Measurements from ENCODE around the gene ATP5F1E.

The ATP5F1E gene

DNA sequence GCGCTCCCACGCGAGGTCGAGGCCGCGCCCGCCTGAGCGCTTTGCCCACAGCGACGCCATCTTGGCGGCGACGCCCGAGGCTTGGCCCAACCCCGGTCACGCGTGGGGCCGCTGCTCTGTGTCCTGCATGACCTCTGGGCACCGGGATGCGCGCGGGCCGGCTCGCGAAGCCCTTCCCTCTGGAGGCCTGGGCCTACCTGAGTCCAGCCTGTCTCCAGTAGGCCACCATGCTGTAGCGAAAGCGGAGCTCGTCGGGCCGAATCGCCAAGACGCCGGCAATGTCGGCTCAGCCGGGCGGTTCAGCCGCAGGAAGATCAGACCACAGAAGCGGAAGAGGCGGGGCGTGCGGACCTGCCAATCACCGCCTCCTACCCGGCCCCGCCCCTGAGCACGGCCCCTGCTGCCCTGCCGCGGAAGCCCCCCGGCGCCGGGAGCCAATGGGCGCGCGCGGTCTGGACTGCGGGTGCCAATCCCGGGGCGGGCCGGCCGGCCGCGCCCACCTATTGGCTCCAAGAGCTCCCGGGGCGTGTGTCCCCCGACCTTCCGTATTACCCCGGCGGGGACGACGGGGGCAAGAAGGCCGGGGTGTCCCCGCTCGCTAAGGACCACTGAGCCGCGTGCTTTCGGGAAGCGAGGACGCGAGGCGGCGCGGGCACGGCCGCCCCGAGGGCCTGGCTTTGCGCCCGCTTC, at the start of gene ATP5F1E:
Gene ATP5F1E, minus strand, starts transcription at position 313 of the 690 bp plus-strand sequence. Its CDS starts 84 bp downstream, at position 229.
- peak; percentile 97 for DNase-seq
- peaks cover 73% of the 10 kb centered on the region for H3K4me1 Mint-ChIP-seq
- no peaks in the 10 kb centered on the region for H3K27me3 Mint-ChIP-seq
- H3K27ac Mint-ChIP-seq: peak within 1 kb of the TSS; percentile 95 to 96
- H3K4me3 Mint-ChIP-seq: peak within 1 kb of the TSS; percentile 91 to 94
- peak; percentile 98 for ATAC-seq
- H3K9me3 Mint-ChIP-seq: no peaks in the 10 kb centered on the region

DNA sequence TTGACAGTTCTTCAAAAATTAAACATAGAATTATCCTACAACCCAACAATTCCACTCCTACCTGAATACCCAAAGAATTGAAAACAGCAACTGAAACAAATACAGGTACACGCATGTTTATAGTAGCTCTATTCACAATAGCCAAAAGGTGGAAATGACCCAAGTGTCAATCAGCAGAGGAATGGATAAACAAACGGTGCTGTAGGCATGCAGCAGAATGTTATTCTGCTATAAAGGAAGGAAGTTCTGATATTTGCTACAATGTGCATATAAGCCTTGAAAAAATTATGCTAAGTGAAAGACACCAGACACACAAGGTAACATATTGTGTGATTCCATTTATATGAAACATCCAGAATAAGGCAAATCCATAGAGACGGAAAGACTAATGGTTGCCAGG, 48.9 kb upstream of the ATP5F1E start:
- H3K4me1 Mint-ChIP-seq: peaks cover 40% of the 10 kb centered on the region
- H3K4me3 Mint-ChIP-seq: no peak overlapping the region
- peaks cover 31% of the 10 kb centered on the region for H3K27me3 Mint-ChIP-seq
- ATAC-seq: no peak
- DNase-seq: no peak
- H3K9me3 Mint-ChIP-seq: no peaks in the 10 kb centered on the region
- H3K27ac Mint-ChIP-seq: no peak overlapping the region

DNA sequence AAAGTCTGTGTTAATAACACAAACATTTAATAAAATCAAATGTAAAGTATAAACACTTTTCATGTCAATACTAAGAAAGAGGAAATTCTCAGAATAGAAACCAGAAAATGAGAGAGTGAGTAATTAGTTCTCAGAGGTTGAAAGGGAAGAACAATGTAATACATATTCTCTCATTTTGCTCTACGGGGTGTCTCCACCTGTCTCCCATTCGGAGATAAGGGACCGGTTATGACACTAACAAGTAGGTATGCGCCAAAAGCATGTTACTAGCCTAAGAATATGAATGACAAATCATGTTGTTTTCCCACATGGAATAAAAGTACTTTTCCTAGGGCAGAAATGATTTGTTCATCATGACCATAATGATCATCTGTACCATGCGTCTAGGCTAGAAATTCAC, 46.1 kb upstream of the ATP5F1E start:
- no peak overlapping the region for H3K27ac Mint-ChIP-seq
- peaks cover 67% of the 10 kb centered on the region for H3K4me1 Mint-ChIP-seq
- H3K9me3 Mint-ChIP-seq: no peaks in the 10 kb centered on the region
- ATAC-seq: peak; percentile 54
- DNase-seq: no peak
- peaks cover 31% of the 10 kb centered on the region for H3K27me3 Mint-ChIP-seq
- H3K4me3 Mint-ChIP-seq: peak overlapping the region; percentile 40 to 60

DNA sequence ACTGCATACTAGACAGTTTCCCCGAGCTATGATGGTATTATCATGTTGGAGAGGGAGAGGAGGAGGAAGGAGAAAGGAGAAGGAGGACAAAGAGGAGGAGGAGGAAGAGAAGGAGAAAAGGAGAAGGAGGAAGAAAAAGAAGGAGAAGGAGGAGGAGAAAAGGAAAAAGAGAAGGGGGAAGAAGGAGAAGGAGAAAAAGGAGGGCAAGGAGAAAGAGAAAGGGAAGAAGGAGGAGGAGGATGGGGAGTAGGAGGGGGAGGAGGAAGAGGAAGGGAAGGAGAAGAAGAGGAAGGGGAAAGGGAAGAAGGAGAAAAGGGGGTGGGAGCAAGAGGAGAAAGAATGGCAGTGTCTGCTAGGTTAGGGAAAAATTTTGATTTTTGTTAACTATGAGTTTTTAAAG, 45.6 kb upstream of the ATP5F1E start:
- Mint-ChIP-seq H3K4me1 (peaks cover 71% of the 10 kb centered on the region), H3K9me3 (no peaks in the 10 kb centered on the region), H3K27ac (peak overlapping the region in 1 of 2 donors; percentile 66), H3K4me3 (peak overlapping the region; percentile 40 to 60), H3K27me3 (peaks cover 26% of the 10 kb centered on the region)
- ATAC-seq: no peak
- DNase-seq: no peak

DNA sequence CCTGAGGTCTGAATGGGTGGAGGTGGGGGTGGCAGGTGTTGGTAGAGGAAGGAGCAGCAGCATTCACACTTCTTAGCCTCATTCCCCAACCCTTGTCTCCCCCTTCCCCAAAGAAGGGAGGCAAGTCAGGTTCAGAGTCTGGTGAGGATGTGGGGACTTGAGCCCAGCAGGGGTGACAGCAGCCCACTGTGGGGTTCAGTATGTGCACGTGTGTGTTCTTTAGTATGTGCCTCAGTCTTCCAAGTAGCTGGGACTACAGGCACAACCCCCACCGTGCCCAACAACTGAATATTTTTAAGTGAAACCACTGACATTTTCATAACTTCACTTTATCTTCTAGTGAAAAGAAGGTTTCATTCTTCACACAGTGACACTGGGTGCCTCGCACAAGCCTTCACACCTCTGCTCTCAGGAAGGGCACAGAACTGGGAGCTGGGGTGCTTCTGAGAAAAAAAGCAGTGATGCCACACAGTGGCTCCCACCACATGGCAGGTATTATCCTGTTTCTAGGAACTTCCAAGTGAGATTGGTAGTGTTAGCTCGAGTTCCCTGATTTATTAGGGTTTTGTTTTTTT, 43.9 kb upstream of the ATP5F1E start:
- Mint-ChIP-seq H3K4me3 (peak overlapping the region; percentile 71 to 77), H3K4me1 (peaks cover 72% of the 10 kb centered on the region), H3K27ac (peak overlapping the region in 1 of 2 donors; percentile 82), H3K27me3 (peaks cover 28% of the 10 kb centered on the region), H3K9me3 (no peaks in the 10 kb centered on the region)
- ATAC-seq: peak; percentile 74
- peak in 1 of 2 donors; percentile 12 for DNase-seq

DNA sequence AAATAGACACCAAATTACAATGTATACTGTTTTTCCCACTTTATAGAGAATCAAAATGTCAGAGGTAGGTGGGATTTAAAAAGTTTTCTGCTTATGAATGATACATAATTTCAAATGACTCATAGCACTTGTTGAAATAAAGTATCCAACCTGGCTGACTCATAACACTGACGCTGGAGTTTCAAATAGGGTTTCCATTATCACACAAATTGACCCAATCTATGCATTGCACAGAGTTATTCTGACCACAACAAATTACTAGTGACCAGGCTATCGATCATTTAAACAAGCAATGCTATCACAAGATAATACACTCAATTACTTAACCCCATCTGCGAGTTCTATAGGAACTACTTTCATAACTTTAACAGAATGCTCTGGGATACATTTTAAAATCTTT, 42.3 kb upstream of the ATP5F1E start:
- Mint-ChIP-seq H3K27me3 (peaks cover 18% of the 10 kb centered on the region), H3K27ac (no peak overlapping the region), H3K4me3 (peak overlapping the region; percentile 5 to 25), H3K4me1 (peaks cover 76% of the 10 kb centered on the region), H3K9me3 (no peaks in the 10 kb centered on the region)
- ATAC-seq (peak; percentile 89), DNase-seq (no peak)

DNA sequence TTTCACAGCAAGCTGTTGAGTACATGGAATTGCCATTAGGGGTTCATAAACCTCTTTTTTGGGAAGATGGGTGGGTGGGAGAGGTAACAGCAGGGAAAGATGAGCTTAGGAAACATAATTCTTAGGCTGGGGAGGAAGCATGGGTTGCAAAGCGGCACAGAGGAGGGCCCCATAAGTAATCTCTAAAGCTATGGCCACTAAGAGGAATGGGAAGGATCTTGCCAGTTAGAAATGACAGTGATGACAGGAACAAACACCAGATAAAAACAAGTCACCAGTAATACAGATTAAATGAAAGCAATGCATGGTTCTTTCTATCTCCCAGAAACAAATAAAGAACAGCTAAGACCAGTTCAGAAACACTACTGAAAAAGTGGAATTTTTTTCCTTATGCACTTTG, 41.4 kb upstream of the ATP5F1E start:
- H3K4me3 Mint-ChIP-seq: no peak overlapping the region
- H3K27me3 Mint-ChIP-seq: peaks cover 18% of the 10 kb centered on the region
- ATAC-seq (no peak), DNase-seq (no peak)
- H3K4me1 Mint-ChIP-seq: peaks cover 67% of the 10 kb centered on the region
- no peaks in the 10 kb centered on the region for H3K9me3 Mint-ChIP-seq
- no peak overlapping the region for H3K27ac Mint-ChIP-seq

DNA sequence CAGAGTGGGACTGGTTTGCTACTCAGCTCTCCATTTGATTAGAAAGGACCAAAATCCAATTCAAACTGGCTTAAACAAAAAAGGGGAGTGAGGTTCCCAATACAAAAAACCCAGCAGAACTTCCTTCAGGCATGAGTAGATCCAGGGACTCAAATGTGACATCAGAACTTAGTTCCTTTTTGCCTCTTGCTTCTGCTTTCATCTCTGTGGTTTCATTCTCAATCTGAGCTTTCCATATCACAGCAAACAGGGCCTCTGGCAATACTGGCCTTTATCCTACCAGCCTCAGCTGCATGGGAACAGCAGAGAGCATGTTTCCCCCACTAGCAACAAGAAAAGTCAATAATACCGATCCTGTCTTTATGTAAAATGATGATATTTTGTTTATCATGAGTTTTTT, 39.1 kb upstream of the ATP5F1E start:
- peaks cover 43% of the 10 kb centered on the region for H3K4me1 Mint-ChIP-seq
- no peak overlapping the region for H3K4me3 Mint-ChIP-seq
- no peaks in the 10 kb centered on the region for H3K9me3 Mint-ChIP-seq
- no peak for DNase-seq
- ATAC-seq: no peak
- H3K27ac Mint-ChIP-seq: no peak overlapping the region
- peaks cover 25% of the 10 kb centered on the region for H3K27me3 Mint-ChIP-seq

DNA sequence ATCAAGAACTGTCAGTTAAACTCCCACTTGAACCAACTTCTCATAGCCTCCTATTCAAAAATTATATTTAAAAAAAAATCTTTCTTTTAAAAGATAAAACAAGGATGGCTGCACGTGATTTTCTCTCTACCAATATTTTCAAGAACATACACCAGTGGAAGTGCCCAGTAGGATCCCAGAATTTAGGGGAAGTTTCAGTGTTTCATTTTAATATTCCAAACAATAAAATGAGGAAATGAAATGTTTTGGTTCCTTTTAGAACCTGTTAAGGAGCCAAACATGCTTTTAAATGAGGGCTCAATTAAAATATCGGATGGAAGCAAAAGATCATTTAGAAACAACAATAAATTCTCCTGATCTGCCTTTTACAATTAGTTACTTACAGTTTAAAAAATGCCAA, 36.9 kb upstream of the ATP5F1E start:
- ATAC-seq: no peak
- Mint-ChIP-seq H3K4me1 (peaks cover 21% of the 10 kb centered on the region), H3K9me3 (no peaks in the 10 kb centered on the region), H3K27ac (no peak overlapping the region), H3K4me3 (no peak overlapping the region), H3K27me3 (peaks cover 16% of the 10 kb centered on the region)
- DNase-seq: no peak

DNA sequence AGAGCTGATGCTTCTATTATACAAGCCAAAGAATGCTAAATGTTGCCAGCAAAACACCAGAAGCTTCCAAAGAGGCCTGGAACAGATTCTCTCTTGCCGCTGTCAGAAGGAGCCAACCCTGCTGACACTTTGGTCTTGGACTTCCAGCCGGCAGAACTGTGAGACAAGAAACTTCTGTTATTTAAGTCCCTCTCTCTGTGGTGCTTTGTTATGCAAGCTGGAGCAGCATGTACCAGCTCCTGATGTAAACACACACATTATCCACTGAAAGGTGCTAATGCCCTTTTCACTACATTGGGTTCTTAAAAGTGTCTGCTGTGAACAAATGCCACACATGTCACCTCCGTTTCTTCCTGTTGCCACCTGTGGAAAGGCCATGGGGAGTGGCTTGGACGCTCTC, 36.4 kb upstream of the ATP5F1E start:
- Mint-ChIP-seq H3K9me3 (no peaks in the 10 kb centered on the region), H3K27ac (no peak overlapping the region), H3K27me3 (peaks cover 21% of the 10 kb centered on the region), H3K4me1 (peaks cover 16% of the 10 kb centered on the region), H3K4me3 (no peak overlapping the region)
- ATAC-seq (no peak), DNase-seq (no peak)

DNA sequence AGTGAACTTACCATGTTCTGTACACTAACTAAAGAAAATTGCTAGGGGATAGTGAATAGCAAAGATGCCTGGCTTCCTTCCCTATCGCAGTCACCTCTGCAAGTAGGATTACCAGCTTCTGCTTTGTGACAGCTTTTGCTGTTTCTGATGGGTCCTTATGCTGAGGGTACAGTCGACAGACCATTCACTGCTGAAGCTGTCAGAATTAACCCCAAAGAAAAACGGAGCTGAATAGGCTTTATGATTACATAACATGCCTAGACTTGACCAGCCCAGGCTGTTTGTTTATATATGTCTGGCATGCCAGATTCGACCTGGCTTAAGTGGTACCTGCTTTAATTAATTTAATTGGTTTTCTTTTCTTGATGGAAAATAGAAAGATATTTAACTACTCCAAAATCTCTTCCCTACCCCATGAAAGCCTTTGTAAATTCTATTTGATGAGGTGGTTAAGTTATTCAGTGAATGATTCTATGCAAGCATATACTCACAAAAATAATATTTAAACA, 32.1 kb upstream of the ATP5F1E start:
- peaks cover 25% of the 10 kb centered on the region for H3K27me3 Mint-ChIP-seq
- ATAC-seq (no peak), DNase-seq (no peak)
- no peak overlapping the region for H3K4me3 Mint-ChIP-seq
- no peaks in the 10 kb centered on the region for H3K9me3 Mint-ChIP-seq
- no peaks in the 10 kb centered on the region for H3K4me1 Mint-ChIP-seq
- no peak overlapping the region for H3K27ac Mint-ChIP-seq

DNA sequence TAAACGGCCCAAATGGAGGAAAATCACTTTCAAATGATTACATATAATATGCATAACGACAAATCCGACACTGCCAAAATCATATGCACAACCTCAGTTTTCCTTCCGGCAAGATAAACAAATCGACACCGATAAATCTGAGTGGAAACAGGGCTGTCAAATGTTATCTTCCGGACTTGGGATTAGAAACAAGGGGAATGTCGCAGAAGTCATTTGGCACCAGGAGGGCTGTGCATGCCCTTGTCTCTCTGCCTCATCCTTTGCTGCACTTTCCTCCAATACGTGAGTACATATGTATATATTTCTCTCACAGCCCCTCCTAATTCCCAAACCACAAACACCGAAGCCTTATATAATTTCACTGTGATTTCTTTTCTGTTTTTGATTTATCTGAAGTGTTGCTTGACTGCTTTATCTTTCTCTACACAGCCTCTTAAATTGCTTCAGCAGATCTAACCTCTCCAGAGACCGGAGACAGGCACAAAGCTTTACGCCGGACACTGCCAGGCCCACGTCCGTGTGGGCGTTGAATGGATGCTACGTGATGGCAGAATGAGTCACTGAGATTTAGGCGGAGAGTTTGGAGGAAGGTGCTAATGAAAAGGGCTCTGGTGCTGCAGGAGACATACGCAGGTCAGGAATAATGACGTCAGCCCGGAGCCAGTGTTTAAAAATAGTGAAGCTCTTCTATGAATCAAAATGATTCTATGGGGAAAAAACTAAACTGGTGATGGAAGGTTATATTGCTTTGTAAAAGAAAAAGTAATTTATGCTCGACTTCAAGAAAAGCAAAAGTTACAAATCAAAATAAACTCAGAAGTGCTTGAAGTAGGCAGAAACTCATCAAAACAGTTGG, 31.5 kb upstream of the ATP5F1E start:
- H3K27ac Mint-ChIP-seq: no peak overlapping the region
- ATAC-seq (no peak), DNase-seq (no peak)
- no peak overlapping the region for H3K4me3 Mint-ChIP-seq
- H3K4me1 Mint-ChIP-seq: no peaks in the 10 kb centered on the region
- H3K9me3 Mint-ChIP-seq: no peaks in the 10 kb centered on the region
- H3K27me3 Mint-ChIP-seq: peaks cover 25% of the 10 kb centered on the region

DNA sequence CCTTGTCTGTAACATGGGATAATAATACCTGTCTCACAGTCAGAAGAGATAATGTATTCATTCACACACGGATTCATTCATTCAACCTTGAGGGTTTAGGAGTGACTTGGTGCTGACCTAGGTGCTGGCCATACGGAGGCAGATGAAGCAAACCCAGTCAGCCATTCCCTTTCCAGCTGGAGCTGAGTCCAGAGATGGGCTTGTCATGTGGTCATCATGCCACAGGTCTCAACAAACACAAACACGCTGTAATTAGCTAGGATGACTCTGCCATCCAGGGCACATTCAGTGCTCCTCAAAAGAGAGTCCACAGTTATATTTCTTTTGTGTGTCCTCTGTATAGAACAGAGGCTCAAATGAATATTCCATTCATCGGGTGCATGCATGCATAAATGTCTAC, 29.9 kb upstream of the ATP5F1E start:
- ATAC-seq (no peak), DNase-seq (no peak)
- H3K4me3 Mint-ChIP-seq: no peak overlapping the region
- H3K4me1 Mint-ChIP-seq: no peaks in the 10 kb centered on the region
- H3K9me3 Mint-ChIP-seq: no peaks in the 10 kb centered on the region
- H3K27ac Mint-ChIP-seq: no peak overlapping the region
- H3K27me3 Mint-ChIP-seq: peaks cover 17% of the 10 kb centered on the region

DNA sequence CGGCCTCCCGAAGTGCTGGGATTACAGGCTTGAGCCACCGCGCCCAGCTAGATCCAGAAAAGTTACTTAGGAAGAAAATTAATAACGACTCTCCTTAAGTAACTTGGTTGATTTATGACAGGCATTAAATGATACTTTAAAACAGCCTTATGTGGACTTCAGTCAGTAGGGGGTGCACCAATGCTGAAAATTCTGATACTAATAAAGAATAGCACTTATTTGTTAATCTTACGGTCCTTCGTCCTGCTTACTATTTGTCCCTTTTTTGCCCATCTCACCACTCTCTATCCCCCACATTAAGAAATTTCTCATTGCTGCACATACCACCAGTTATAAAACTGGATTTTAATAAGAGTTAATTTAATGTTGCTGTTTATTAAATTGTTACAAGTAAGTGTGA, 23.2 kb upstream of the ATP5F1E start:
- peaks cover 21% of the 10 kb centered on the region for H3K27me3 Mint-ChIP-seq
- no peak overlapping the region for H3K27ac Mint-ChIP-seq
- H3K4me3 Mint-ChIP-seq: no peak overlapping the region
- ATAC-seq (no peak), DNase-seq (no peak)
- no peaks in the 10 kb centered on the region for H3K4me1 Mint-ChIP-seq
- no peaks in the 10 kb centered on the region for H3K9me3 Mint-ChIP-seq

DNA sequence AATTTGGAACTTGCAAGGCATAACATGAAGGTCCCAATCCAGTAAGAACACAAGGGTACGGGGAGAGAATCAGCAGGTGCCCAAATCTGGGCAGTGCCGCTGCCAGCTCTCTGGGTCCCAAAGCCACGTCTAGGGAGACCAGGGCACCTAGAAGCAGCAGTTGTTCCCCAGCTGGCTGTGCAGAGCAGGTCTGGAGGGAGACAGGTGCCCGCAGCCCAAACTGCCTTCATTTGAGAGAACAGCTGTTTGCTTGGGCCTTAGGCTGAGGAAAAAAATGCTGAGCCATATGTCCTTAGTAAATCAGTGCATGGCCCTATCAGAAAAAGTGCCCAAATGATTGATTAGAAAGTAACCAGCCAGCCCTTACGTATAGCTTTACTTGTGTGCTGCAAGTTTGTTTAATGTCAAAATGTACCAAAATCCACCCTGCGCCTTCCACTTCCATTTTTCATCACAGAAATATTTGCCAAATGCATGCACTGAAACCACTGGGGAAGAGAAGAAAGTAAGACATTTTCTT, 19.6 kb upstream of the ATP5F1E start:
- peaks cover 35% of the 10 kb centered on the region for H3K27me3 Mint-ChIP-seq
- no peak overlapping the region for H3K4me3 Mint-ChIP-seq
- DNase-seq (no peak), ATAC-seq (no peak)
- H3K4me1 Mint-ChIP-seq: peaks cover 19% of the 10 kb centered on the region
- no peak overlapping the region for H3K27ac Mint-ChIP-seq
- no peaks in the 10 kb centered on the region for H3K9me3 Mint-ChIP-seq

DNA sequence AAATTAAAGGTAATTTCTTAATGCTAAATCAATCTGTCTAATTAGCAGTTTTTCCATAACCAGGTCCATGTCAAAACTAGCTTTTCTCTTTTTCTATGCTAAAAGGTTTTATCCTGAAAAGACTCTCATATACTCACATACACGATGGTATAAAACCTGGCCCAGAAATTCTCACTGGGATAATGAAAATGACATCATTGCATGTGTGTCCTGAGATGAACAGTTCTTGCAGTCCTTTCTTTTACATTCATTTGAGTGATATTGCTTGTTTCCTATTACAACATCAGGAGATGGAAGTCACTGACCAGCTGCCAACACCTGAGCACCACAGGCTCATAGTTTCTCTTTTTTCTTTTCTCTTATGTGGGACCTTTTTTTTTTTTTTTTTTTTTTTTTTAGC, 18.3 kb upstream of the ATP5F1E start:
- Mint-ChIP-seq H3K27me3 (peaks cover 35% of the 10 kb centered on the region), H3K27ac (peak overlapping the region in 1 of 2 donors; percentile 59), H3K4me1 (peaks cover 19% of the 10 kb centered on the region), H3K4me3 (no peak overlapping the region), H3K9me3 (no peaks in the 10 kb centered on the region)
- no peak for DNase-seq
- no peak for ATAC-seq
